WTC11 (cell line): Measurements from ENCODE around the gene STX4. TPM values are rescaled to one million over a fixed set of nuclear protein-coding genes. Genes with fewer than 3 reads are reported as not detected.

Experiments
- CBFB ChIP-seq: sonication (generic); formaldehyde crosslinking; IDR thresholded peaks from 2 replicates; pipeline ENCODE4 v1.8.1; 2022; ENCODE audit warnings: mild to moderate bottlenecking, low read depth, missing genetic modification reagents
- CREB1 ChIP-seq: sonication (generic); formaldehyde crosslinking; IDR thresholded peaks from 2 replicates; pipeline ENCODE4 v1.8.0; 2023; ENCODE audit warnings: mild to moderate bottlenecking, missing genetic modification reagents
- CREM ChIP-seq: sonication (generic); formaldehyde crosslinking; IDR thresholded peaks from 2 replicates; pipeline ENCODE4 v1.8.1; 2022; ENCODE audit warnings: mild to moderate bottlenecking, missing genetic modification reagents, moderate library complexity
- ELF4 ChIP-seq: sonication (generic); formaldehyde crosslinking; IDR thresholded peaks from 2 replicates; pipeline ENCODE4 v1.8.1; 2022; ENCODE audit warnings: low read depth, mild to moderate bottlenecking, moderate library complexity, missing genetic modification reagents
- ERG ChIP-seq: fragments of 250-450 bp; sonication (Bioruptor Pico); IDR thresholded peaks from 2 replicates; pipeline ENCODE4 v1.8.0; 2021; ENCODE audit warnings: mild to moderate bottlenecking
- ESRRA ChIP-seq: sonication (generic); formaldehyde crosslinking; IDR thresholded peaks from 2 replicates; pipeline ENCODE4 v1.8.1; 2022; ENCODE audit warnings: mild to moderate bottlenecking, missing genetic modification reagents, borderline replicate concordance
- FOXP4 ChIP-seq: sonication (generic); formaldehyde crosslinking; IDR thresholded peaks from 2 replicates; pipeline ENCODE4 v1.8.0; 2022; ENCODE audit warnings: mild to moderate bottlenecking, missing genetic modification reagents
- IRF2 ChIP-seq: sonication (generic); formaldehyde crosslinking; IDR thresholded peaks from 2 replicates; pipeline ENCODE4 v1.8.0; 2022; ENCODE audit warnings: low read depth, missing genetic modification reagents, borderline replicate concordance
- JAZF1 ChIP-seq: fragments of 250-450 bp; sonication (Bioruptor Pico); IDR thresholded peaks from 2 replicates; pipeline ENCODE4 v1.9.0; 2021; ENCODE audit warnings: moderate library complexity, mild to moderate bottlenecking, inconsistent platforms
- JUN ChIP-seq: sonication (generic); formaldehyde crosslinking; IDR thresholded peaks from 2 replicates; pipeline ENCODE4 v1.8.0; 2023; ENCODE audit warnings: mild to moderate bottlenecking, missing genetic modification reagents
- MXD4 ChIP-seq: fragments of 250-450 bp; sonication (Bioruptor Pico); IDR thresholded peaks from 2 replicates; pipeline ENCODE4 v1.8.0; 2021; ENCODE audit warnings: mild to moderate bottlenecking, moderate library complexity, borderline replicate concordance
- NR2C2 ChIP-seq: sonication (generic); formaldehyde crosslinking; IDR thresholded peaks from 2 replicates; pipeline ENCODE4 v1.8.0; 2022; ENCODE audit warnings: mild to moderate bottlenecking, missing genetic modification reagents
- OVOL2 ChIP-seq: fragments of 250-450 bp; sonication (Bioruptor Pico); IDR thresholded peaks from 2 replicates; pipeline ENCODE4 v1.9.0; 2021; ENCODE audit warnings: mild to moderate bottlenecking, borderline replicate concordance
- TEAD1 ChIP-seq: sonication (generic); formaldehyde crosslinking; IDR thresholded peaks from 2 replicates; pipeline ENCODE4 v1.8.0; 2022; ENCODE audit warnings: mild to moderate bottlenecking, missing genetic modification reagents
- TP53 ChIP-seq: sonication (generic); formaldehyde crosslinking; IDR thresholded peaks from 2 replicates; pipeline ENCODE4 v1.8.1; 2023; ENCODE audit warnings: mild to moderate bottlenecking, missing genetic modification reagents
- ZNF263 ChIP-seq: sonication (generic); formaldehyde crosslinking; IDR thresholded peaks from 2 replicates; pipeline ENCODE4 v1.8.1; 2022; ENCODE audit warnings: low read depth, mild to moderate bottlenecking, moderate library complexity, missing genetic modification reagents
- ZNF317 ChIP-seq: sonication (generic); formaldehyde crosslinking; IDR thresholded peaks from 2 replicates; pipeline ENCODE4 v1.8.1; 2023; ENCODE audit warnings: low read depth, mild to moderate bottlenecking, moderate library complexity, missing genetic modification reagents, borderline replicate concordance
- ZNF396 ChIP-seq: fragments of 250-450 bp; sonication (Bioruptor Pico); IDR thresholded peaks from 2 replicates; pipeline ENCODE4 v1.8.0; 2021; ENCODE audit warnings: mild to moderate bottlenecking, moderate library complexity, borderline replicate concordance
- ZNF512 ChIP-seq: sonication (generic); formaldehyde crosslinking; IDR thresholded peaks from 2 replicates; pipeline ENCODE4 v1.8.1; 2022; ENCODE audit warnings: missing genetic modification reagents, borderline replicate concordance
- total RNA-seq: library from RNA; stranded (reverse); gene quantifications from 3 replicates; pipeline ENCODE4 v1.2.3, GENCODE V29; 2021
- TF ChIP-seq, protein P1 (sequence below): fragments of 200-600 bp; IDR thresholded peaks from 2 replicates; pipeline ENCODE4 v1.8.0; 2022; ENCODE audit warnings: antibody characterized with exemption
- TF ChIP-seq, protein P2 (sequence below): sonication (generic); formaldehyde crosslinking; conservative IDR thresholded peaks from 2 replicates; pipeline ENCODE4 v1.8.1; 2023; ENCODE audit warnings: mild to moderate bottlenecking, low read depth, missing genetic modification reagents, moderate library complexity
- TF ChIP-seq, protein P3 (sequence below): sonication (generic); formaldehyde crosslinking; IDR thresholded peaks from 2 replicates; pipeline ENCODE4 v1.8.0; 2022; ENCODE audit warnings: missing genetic modification reagents

Gene STX4
- total RNA-seq, 1 experiment from 2014 or later, result 38.4 TPM

DNA sequence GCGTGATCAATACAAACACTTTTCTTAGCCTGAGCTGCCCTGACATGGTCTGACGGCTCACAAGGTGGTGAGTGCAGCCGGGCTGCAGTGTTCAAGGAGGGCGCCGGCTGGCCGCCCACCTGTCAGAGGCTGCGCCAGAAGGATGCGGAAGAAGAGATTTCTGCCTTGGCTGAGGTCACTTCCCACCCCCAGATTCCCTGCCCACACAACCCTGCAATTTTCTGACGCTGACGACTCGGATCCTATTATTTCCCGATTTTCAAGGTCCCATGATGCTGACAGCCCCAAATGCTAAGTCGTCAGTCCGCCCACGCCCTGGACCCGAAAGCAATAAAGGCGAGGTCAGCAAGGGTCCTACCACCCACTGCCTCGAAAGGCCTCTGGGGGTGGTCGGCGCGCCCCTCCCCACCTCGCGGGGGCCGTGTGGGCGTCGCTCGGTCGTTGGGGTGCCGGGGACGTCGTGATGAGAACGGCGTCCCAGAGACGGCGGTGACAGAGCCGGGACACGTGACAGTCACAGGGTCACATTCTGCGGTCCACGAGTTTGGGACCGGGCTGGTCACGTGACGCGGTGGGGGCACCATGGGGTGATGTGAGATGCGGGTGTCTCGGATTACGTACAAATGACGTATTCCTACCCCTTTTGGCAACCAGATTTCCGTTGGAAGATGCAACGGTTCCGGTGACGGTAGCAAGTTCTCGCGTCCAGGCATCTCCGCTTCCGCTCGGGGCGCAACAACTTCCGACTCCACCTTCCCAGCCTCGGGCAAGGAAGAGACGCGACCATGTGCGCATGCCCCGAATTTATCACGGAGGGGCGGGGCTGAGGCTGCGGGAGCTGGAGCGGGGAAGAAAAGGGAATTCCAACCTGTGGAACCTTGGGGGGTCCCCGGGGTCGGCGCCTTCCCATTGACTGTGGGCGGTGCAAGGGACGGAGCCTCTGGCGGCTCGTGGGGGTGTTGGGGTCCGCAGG is at the start of gene STX4 (continued):
- TF ChIP-seq CREM (CRISPR knock-in tag) (peak; percentile 93), OVOL2 (CRISPR knock-in tag) (no peak), TP53 (0 out of 2 replicates have a peak, but pooled peaks have one; percentile 43), ZNF396 (CRISPR knock-in tag) (no peak), ESRRA (CRISPR knock-in tag) (0 out of 2 replicates have a peak, but pooled peaks have one; percentile 71), MXD4 (CRISPR knock-in tag) (no peak), JAZF1 (CRISPR knock-in tag) (no peak), FOXP4 (CRISPR knock-in tag) (peak; percentile 96), ZNF263 (CRISPR knock-in tag) (no peak), TEAD1 (CRISPR knock-in tag) (peak; percentile 92), ZNF317 (CRISPR knock-in tag) (no peak), CBFB (CRISPR knock-in tag) (no peak), ELF4 (CRISPR knock-in tag) (no peak), ERG (CRISPR knock-in tag) (no peak), CREB1 (CRISPR knock-in tag) (peak; percentile 83; the same call in 1 of the 2 replicates), ZNF512 (CRISPR knock-in tag) (no peak), NR2C2 (CRISPR knock-in tag) (no peak), IRF2 (CRISPR knock-in tag) (0 out of 2 replicates have a peak, but pooled peaks have one; percentile 30), JUN (CRISPR knock-in tag) (peak; percentile 92)
- TF ChIP-seq, protein P1, sequence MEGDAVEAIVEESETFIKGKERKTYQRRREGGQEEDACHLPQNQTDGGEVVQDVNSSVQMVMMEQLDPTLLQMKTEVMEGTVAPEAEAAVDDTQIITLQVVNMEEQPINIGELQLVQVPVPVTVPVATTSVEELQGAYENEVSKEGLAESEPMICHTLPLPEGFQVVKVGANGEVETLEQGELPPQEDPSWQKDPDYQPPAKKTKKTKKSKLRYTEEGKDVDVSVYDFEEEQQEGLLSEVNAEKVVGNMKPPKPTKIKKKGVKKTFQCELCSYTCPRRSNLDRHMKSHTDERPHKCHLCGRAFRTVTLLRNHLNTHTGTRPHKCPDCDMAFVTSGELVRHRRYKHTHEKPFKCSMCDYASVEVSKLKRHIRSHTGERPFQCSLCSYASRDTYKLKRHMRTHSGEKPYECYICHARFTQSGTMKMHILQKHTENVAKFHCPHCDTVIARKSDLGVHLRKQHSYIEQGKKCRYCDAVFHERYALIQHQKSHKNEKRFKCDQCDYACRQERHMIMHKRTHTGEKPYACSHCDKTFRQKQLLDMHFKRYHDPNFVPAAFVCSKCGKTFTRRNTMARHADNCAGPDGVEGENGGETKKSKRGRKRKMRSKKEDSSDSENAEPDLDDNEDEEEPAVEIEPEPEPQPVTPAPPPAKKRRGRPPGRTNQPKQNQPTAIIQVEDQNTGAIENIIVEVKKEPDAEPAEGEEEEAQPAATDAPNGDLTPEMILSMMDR, result no peak
- TF ChIP-seq, protein P2, sequence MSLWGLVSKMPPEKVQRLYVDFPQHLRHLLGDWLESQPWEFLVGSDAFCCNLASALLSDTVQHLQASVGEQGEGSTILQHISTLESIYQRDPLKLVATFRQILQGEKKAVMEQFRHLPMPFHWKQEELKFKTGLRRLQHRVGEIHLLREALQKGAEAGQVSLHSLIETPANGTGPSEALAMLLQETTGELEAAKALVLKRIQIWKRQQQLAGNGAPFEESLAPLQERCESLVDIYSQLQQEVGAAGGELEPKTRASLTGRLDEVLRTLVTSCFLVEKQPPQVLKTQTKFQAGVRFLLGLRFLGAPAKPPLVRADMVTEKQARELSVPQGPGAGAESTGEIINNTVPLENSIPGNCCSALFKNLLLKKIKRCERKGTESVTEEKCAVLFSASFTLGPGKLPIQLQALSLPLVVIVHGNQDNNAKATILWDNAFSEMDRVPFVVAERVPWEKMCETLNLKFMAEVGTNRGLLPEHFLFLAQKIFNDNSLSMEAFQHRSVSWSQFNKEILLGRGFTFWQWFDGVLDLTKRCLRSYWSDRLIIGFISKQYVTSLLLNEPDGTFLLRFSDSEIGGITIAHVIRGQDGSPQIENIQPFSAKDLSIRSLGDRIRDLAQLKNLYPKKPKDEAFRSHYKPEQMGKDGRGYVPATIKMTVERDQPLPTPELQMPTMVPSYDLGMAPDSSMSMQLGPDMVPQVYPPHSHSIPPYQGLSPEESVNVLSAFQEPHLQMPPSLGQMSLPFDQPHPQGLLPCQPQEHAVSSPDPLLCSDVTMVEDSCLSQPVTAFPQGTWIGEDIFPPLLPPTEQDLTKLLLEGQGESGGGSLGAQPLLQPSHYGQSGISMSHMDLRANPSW (CRISPR knock-in tag), result no peak
- TF ChIP-seq, protein P3, sequence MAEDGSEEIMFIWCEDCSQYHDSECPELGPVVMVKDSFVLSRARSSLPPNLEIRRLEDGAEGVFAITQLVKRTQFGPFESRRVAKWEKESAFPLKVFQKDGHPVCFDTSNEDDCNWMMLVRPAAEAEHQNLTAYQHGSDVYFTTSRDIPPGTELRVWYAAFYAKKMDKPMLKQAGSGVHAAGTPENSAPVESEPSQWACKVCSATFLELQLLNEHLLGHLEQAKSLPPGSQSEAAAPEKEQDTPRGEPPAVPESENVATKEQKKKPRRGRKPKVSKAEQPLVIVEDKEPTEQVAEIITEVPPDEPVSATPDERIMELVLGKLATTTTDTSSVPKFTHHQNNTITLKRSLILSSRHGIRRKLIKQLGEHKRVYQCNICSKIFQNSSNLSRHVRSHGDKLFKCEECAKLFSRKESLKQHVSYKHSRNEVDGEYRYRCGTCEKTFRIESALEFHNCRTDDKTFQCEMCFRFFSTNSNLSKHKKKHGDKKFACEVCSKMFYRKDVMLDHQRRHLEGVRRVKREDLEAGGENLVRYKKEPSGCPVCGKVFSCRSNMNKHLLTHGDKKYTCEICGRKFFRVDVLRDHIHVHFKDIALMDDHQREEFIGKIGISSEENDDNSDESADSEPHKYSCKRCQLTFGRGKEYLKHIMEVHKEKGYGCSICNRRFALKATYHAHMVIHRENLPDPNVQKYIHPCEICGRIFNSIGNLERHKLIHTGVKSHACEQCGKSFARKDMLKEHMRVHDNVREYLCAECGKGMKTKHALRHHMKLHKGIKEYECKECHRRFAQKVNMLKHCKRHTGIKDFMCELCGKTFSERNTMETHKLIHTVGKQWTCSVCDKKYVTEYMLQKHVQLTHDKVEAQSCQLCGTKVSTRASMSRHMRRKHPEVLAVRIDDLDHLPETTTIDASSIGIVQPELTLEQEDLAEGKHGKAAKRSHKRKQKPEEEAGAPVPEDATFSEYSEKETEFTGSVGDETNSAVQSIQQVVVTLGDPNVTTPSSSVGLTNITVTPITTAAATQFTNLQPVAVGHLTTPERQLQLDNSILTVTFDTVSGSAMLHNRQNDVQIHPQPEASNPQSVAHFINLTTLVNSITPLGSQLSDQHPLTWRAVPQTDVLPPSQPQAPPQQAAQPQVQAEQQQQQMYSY, result peak; percentile 27; the same call in 1 of the 2 replicates
